GM06990 (cell line): ENCODE measurements around the gene NEU4.
"Not testable (repeated sequence)": the region's sequence is repeated elsewhere in the genome, so short reads cannot be mapped to it uniquely, and the experiment has no call there.

Experiments
- DNase-seq: peaks from one replicate; pipeline ENCODE4 v3.0.0-alpha.2; 2011; ENCODE audit not compliant: insufficient read length; ENCODE audit errors: extremely low read depth
- H3K27me3 ChIP-seq: replicated peaks from 2 replicates; pipeline ENCODE4 v1.6.0; 2011; ENCODE audit warnings: low read length; ENCODE audit not compliant: control insufficient read depth, insufficient read depth
- H3K36me3 ChIP-seq: 2 replicates; pipeline ENCODE4 v1.5.1; 2011; ENCODE audit warnings: low read length; ENCODE audit not compliant: control insufficient read depth, insufficient read depth
- H3K4me3 ChIP-seq: replicated peaks from 2 replicates; pipeline ENCODE4 v1.5.1; 2011; ENCODE audit warnings: low read depth, mild to moderate bottlenecking, control low read depth, low read length
- CTCF ChIP-seq: IDR thresholded peaks from 2 replicates; pipeline ENCODE4 v1.5.1; 2011; ENCODE audit warnings: low read length, control low read depth, mild to moderate bottlenecking, inconsistent platforms; ENCODE audit not compliant: insufficient read depth, poor library complexity, severe bottlenecking

NEU4 gene

GRCh38 chr2:241818943-241819270 is 9.9 kb downstream of the NEU4 start:
- Histone ChIP-seq H3K4me3 (no peak overlapping the region), H3K36me3 (no peaks in the 10 kb centered on the region), H3K27me3 (no peaks in the 10 kb centered on the region)
- TF ChIP-seq CTCF = no peak
- no peak for DNase-seq

GRCh38 chr2:241819947-241820624 is 11.1 kb downstream of the NEU4 start:
- DNase-seq = peak; percentile 9
- H3K36me3 ChIP-seq, H3K4me3 ChIP-seq, H3K27me3 ChIP-seq: not testable (repeated sequence)

GRCh38 chr2:241820625-241821384 is 11.8 kb downstream of the NEU4 start:
- DNase-seq = peak; percentile 7
- no peaks in the 10 kb centered on the region for H3K27me3 ChIP-seq
- no peak for TF ChIP-seq CTCF
- no peaks in the 10 kb centered on the region for H3K36me3 ChIP-seq
- no peak overlapping the region for H3K4me3 ChIP-seq

GRCh38 chr2:241821460-241822263 is 12.7 kb downstream of the NEU4 start:
- H3K27me3 ChIP-seq = no peaks in the 10 kb centered on the region
- H3K36me3 ChIP-seq = no peaks in the 10 kb centered on the region
- TF ChIP-seq CTCF = no peak
- DNase-seq = no peak
- no peak overlapping the region for H3K4me3 ChIP-seq

GRCh38 chr2:241822264-241822623 is 13.3 kb downstream of the NEU4 start:
- no peaks in the 10 kb centered on the region for H3K36me3 ChIP-seq
- no peak for DNase-seq
- no peaks in the 10 kb centered on the region for H3K27me3 ChIP-seq
- TF ChIP-seq CTCF = no peak
- H3K4me3 ChIP-seq = no peak overlapping the region

GRCh38 chr2:241823531-241824437 is 14.8 kb downstream of the NEU4 start:
- not testable (repeated sequence) for DNase-seq, H3K27me3 ChIP-seq, H3K36me3 ChIP-seq, H3K4me3 ChIP-seq
